ENCODE results near the gene MINDY2.

MINDY2 gene

GRCh38 chr15:58886921-58887320 lies 115.8 kb downstream of the MINDY2 start:
- no peak for TF ChIP-seq CTCF (IDR thresholded peaks at IDR 0.05; ENCODE audit: low read depth, low read length)
- no peak for DNase-seq

GRCh38 chr15:58889363-58889762 lies 118.3 kb downstream of the MINDY2 start:
- Histone ChIP-seq H3K4me3 (ENCODE audit: low read depth, low read length) (no peak overlapping the region), H3K36me3 (peaks cover 95% of the 10 kb centered on the region), H3K27ac (no peak overlapping the region), H3K27me3 (ENCODE audit: insufficient read depth, low read depth, severe bottlenecking) (no peaks in the 10 kb centered on the region), H3K9me3 (ENCODE audit: severe bottlenecking) (no peaks in the 10 kb centered on the region)
- DNase-seq: no peak
- no peak for TF ChIP-seq CTCF (IDR thresholded peaks at IDR 0.05; ENCODE audit: low read depth, low read length)

More at GRCh38 chr15:58886921-58887320, 115.8 kb downstream of the MINDY2 start:
- no peaks in the 10 kb centered on the region for H3K27me3 ChIP-seq (ENCODE audit: insufficient read depth, low read depth, severe bottlenecking)
- no peak overlapping the region for H3K27ac ChIP-seq
- H3K4me3 ChIP-seq (ENCODE audit: low read depth, low read length): no peak overlapping the region
- H3K9me3 ChIP-seq (ENCODE audit: severe bottlenecking): no peaks in the 10 kb centered on the region
- H3K36me3 ChIP-seq: peaks cover 95% of the 10 kb centered on the region

GRCh38 chr15:58898150-58898680 lies 127.1 kb downstream of the MINDY2 start:
- no peak for TF ChIP-seq CTCF (IDR thresholded peaks at IDR 0.05; ENCODE audit: low read depth, low read length)
- Histone ChIP-seq H3K4me3 (ENCODE audit: low read depth, low read length) (no peak overlapping the region), H3K36me3 (peaks cover 74% of the 10 kb centered on the region), H3K27ac (no peak overlapping the region), H3K9me3 (ENCODE audit: severe bottlenecking) (no peaks in the 10 kb centered on the region), H3K27me3 (ENCODE audit: insufficient read depth, low read depth, severe bottlenecking) (no peaks in the 10 kb centered on the region)
- no peak for DNase-seq

GRCh38 chr15:58900631-58901030 lies 129.5 kb downstream of the MINDY2 start:
- no peak for DNase-seq
- Histone ChIP-seq H3K4me3 (ENCODE audit: low read depth, low read length) (no peak overlapping the region), H3K9me3 (ENCODE audit: severe bottlenecking) (no peaks in the 10 kb centered on the region), H3K27me3 (ENCODE audit: insufficient read depth, low read depth, severe bottlenecking) (no peaks in the 10 kb centered on the region), H3K36me3 (peaks cover 55% of the 10 kb centered on the region), H3K27ac (no peak overlapping the region)
- no peak for TF ChIP-seq CTCF (IDR thresholded peaks at IDR 0.05; ENCODE audit: low read depth, low read length)

GRCh38 chr15:58908550-58909309 lies 137.6 kb downstream of the MINDY2 start:
- Histone ChIP-seq H3K9me3 (ENCODE audit: severe bottlenecking) (no peaks in the 10 kb centered on the region), H3K36me3 (peaks cover 36% of the 10 kb centered on the region)
- no peak for DNase-seq

More at GRCh38 chr15:58908550-58909309, 137.6 kb downstream of the MINDY2 start:
- Histone ChIP-seq H3K27ac (no peak overlapping the region), H3K4me3 (ENCODE audit: low read depth, low read length) (no peak overlapping the region), H3K27me3 (ENCODE audit: insufficient read depth, low read depth, severe bottlenecking) (no peaks in the 10 kb centered on the region)
- TF ChIP-seq CTCF (IDR thresholded peaks at IDR 0.05; ENCODE audit: low read depth, low read length): no peak

Data from WERI-Rb-1 (cell line).